ENCODE data around the gene TTLL6.

The TTLL6 gene

DNA sequence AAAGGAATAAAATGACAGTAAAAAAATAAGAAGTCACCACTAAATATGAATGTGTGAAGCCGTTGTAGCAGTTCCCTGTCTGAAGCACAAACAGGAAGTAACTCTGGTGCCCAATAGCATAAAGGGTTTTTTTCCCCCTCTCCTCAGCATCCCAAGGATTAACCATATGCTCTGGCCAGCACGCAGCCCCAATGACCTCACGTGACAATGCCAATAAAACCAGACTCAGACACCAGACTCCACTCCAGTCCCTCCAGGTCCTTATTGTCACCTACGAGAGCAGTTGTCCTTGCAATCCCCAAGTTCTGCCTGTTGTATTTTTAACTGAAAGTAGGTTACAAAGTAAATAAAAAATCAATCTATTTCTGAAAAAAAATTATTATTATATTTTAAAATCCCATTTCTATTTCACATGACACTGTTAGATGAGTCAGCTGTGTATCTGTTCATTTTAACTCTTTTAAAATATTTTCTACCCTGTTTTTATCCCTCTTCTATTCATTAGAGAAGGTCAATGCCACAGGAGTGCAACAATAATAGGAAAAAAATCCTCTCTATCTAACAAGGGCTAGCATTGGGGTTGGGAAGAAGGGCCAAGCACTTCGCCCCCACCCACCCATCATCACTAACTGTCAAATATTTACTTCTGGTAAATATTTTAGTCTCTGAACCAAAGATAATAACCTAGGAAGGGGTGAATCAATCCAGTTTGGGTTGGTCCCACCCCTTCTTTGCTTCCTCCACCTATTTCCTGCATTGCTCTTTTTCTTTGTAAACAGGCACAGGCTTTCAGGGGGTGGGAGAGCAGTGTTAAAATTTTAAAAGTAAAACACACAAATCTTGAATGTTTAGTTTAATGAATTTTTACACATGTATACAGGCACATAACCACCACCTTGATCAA is 101.3 kb downstream of the TTLL6 start:
- DNase-seq, result peak; percentile 60
- TF ChIP-seq, protein P1, sequence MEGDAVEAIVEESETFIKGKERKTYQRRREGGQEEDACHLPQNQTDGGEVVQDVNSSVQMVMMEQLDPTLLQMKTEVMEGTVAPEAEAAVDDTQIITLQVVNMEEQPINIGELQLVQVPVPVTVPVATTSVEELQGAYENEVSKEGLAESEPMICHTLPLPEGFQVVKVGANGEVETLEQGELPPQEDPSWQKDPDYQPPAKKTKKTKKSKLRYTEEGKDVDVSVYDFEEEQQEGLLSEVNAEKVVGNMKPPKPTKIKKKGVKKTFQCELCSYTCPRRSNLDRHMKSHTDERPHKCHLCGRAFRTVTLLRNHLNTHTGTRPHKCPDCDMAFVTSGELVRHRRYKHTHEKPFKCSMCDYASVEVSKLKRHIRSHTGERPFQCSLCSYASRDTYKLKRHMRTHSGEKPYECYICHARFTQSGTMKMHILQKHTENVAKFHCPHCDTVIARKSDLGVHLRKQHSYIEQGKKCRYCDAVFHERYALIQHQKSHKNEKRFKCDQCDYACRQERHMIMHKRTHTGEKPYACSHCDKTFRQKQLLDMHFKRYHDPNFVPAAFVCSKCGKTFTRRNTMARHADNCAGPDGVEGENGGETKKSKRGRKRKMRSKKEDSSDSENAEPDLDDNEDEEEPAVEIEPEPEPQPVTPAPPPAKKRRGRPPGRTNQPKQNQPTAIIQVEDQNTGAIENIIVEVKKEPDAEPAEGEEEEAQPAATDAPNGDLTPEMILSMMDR (IDR thresholded peaks at IDR 0.05; ENCODE audit: low read depth, low read length), result no peak

More for the DNA sequence above, 101.3 kb downstream of the TTLL6 start:
- no peak overlapping the region for H3K4me3 ChIP-seq (ENCODE audit: low read depth, low read length)
- H3K9me3 ChIP-seq (ENCODE audit: severe bottlenecking), result peaks cover 30% of the 10 kb centered on the region
- H3K36me3 ChIP-seq, result no peaks in the 10 kb centered on the region
- H3K27ac ChIP-seq, result no peak overlapping the region
- H3K27me3 ChIP-seq (ENCODE audit: insufficient read depth, low read depth, severe bottlenecking), result peaks cover 86% of the 10 kb centered on the region
